Activated naive CD8-positive, alpha-beta T cell treated with anti-CD3 and anti-CD28 coated beads for 36 hours (primary cell): Measurements from ENCODE around the gene GPATCH2L. TPM values are rescaled to one million over a fixed set of nuclear protein-coding genes. Genes with fewer than 3 reads are reported as not detected.

ENCODE experiments used
- DNase-seq: peaks from one replicate; pipeline ENCODE4 v3.0.0; 2021
- H3K27ac Mint-ChIP-seq: one replicate; pipeline ENCODE4 v1.8.0; 2022; ENCODE audit warnings: mild to moderate bottlenecking, moderate library complexity, mixed read lengths
- H3K27me3 Mint-ChIP-seq: one replicate; pipeline ENCODE4 v1.8.0; 2022; ENCODE audit warnings: mild to moderate bottlenecking, mixed read lengths
- H3K36me3 Mint-ChIP-seq: one replicate; pipeline ENCODE4 v1.8.0; 2021; ENCODE audit warnings: mild to moderate bottlenecking, mixed read lengths
- H3K4me1 Mint-ChIP-seq: one replicate; pipeline ENCODE4 v1.8.0; 2021; ENCODE audit warnings: mixed read lengths
- H3K4me3 Mint-ChIP-seq: one replicate; pipeline ENCODE4 v1.8.0; 2022; ENCODE audit warnings: mild to moderate bottlenecking, moderate library complexity, mixed read lengths
- H3K9me3 Mint-ChIP-seq: one replicate; pipeline ENCODE4 v1.8.0; 2022; ENCODE audit warnings: mixed read lengths
- total RNA-seq, 2 experiments: library from RNA; stranded (reverse); gene quantifications; one replicate each; pipeline ENCODE4 v1.2.3, GENCODE V29; 2021

The GPATCH2L gene
- total RNA-seq, 2 experiments from 2014 or later, result 32.0 to 36.1 TPM

- Mint-ChIP-seq H3K4me1 (peaks cover 7% of the 10 kb centered on the region), H3K4me3 (no peak overlapping the region), H3K36me3 (peaks cover 34% of the 10 kb centered on the region), H3K27me3 (no peaks in the 10 kb centered on the region), H3K27ac (no peak overlapping the region), H3K9me3 (no peaks in the 10 kb centered on the region)
- no peak for DNase-seq
Observed at GRCh38 chr14:76204461-76205230, 52.9 kb downstream of the GPATCH2L start.

GRCh38 chr14:76205708-76206107 is 54.0 kb downstream of the GPATCH2L start:
- no peak overlapping the region for H3K27ac Mint-ChIP-seq
- H3K4me3 Mint-ChIP-seq, result no peak overlapping the region
- H3K36me3 Mint-ChIP-seq, result peaks cover 30% of the 10 kb centered on the region
- H3K4me1 Mint-ChIP-seq, result peaks cover 7% of the 10 kb centered on the region
- H3K27me3 Mint-ChIP-seq, result no peaks in the 10 kb centered on the region
- H3K9me3 Mint-ChIP-seq, result no peaks in the 10 kb centered on the region
- DNase-seq, result no peak

- no peak overlapping the region for H3K27ac Mint-ChIP-seq
Observed at GRCh38 chr14:76208340-76208739, 56.6 kb downstream of the GPATCH2L start.

GRCh38 chr14:76212242-76212641 is 60.5 kb downstream of the GPATCH2L start:
- DNase-seq, result no peak
- peaks cover 11% of the 10 kb centered on the region for H3K36me3 Mint-ChIP-seq
- H3K9me3 Mint-ChIP-seq, result peaks cover 5% of the 10 kb centered on the region
- H3K27me3 Mint-ChIP-seq, result no peaks in the 10 kb centered on the region
- no peaks in the 10 kb centered on the region for H3K4me1 Mint-ChIP-seq
- no peak overlapping the region for H3K4me3 Mint-ChIP-seq
- H3K27ac Mint-ChIP-seq, result no peak overlapping the region

More at GRCh38 chr14:76208340-76208739, 56.6 kb downstream of the GPATCH2L start:
- H3K4me3 Mint-ChIP-seq, result no peak overlapping the region
- H3K9me3 Mint-ChIP-seq, result peaks cover 5% of the 10 kb centered on the region
- no peaks in the 10 kb centered on the region for H3K27me3 Mint-ChIP-seq
- no peak for DNase-seq
- H3K36me3 Mint-ChIP-seq, result peaks cover 22% of the 10 kb centered on the region
- H3K4me1 Mint-ChIP-seq, result peaks cover 3% of the 10 kb centered on the region

- H3K4me1 Mint-ChIP-seq, result no peaks in the 10 kb centered on the region
- H3K27ac Mint-ChIP-seq, result no peak overlapping the region
- peaks cover 9% of the 10 kb centered on the region for H3K36me3 Mint-ChIP-seq
- no peaks in the 10 kb centered on the region for H3K27me3 Mint-ChIP-seq
- H3K9me3 Mint-ChIP-seq, result peaks cover 6% of the 10 kb centered on the region
- H3K4me3 Mint-ChIP-seq, result no peak overlapping the region
- no peak for DNase-seq
Observed at GRCh38 chr14:76217179-76217578, 65.5 kb downstream of the GPATCH2L start.

GRCh38 chr14:76218662-76219061 is 66.9 kb downstream of the GPATCH2L start:
- no peak for DNase-seq
- no peak overlapping the region for H3K4me3 Mint-ChIP-seq
- H3K27ac Mint-ChIP-seq, result no peak overlapping the region
- H3K4me1 Mint-ChIP-seq, result no peaks in the 10 kb centered on the region
- no peaks in the 10 kb centered on the region for H3K27me3 Mint-ChIP-seq
- H3K9me3 Mint-ChIP-seq, result peaks cover 4% of the 10 kb centered on the region
- peaks cover 6% of the 10 kb centered on the region for H3K36me3 Mint-ChIP-seq

GRCh38 chr14:76219873-76220272 is 68.2 kb downstream of the GPATCH2L start:
- Mint-ChIP-seq H3K36me3 (peaks cover 5% of the 10 kb centered on the region), H3K27me3 (no peaks in the 10 kb centered on the region), H3K4me3 (no peak overlapping the region), H3K4me1 (no peaks in the 10 kb centered on the region), H3K27ac (no peak overlapping the region), H3K9me3 (peaks cover 8% of the 10 kb centered on the region)
- DNase-seq, result no peak

GRCh38 chr14:76227450-76228050 is 75.8 kb downstream of the GPATCH2L start:
- no peak overlapping the region for H3K27ac Mint-ChIP-seq
- DNase-seq, result no peak
- H3K27me3 Mint-ChIP-seq, result no peaks in the 10 kb centered on the region
- H3K36me3 Mint-ChIP-seq, result peaks cover 2% of the 10 kb centered on the region
- no peaks in the 10 kb centered on the region for H3K4me1 Mint-ChIP-seq
- H3K4me3 Mint-ChIP-seq, result no peak overlapping the region
- H3K9me3 Mint-ChIP-seq, result peaks cover 11% of the 10 kb centered on the region

GRCh38 chr14:76228138-76228537 is 76.4 kb downstream of the GPATCH2L start:
- Mint-ChIP-seq H3K27ac (no peak overlapping the region), H3K4me1 (no peaks in the 10 kb centered on the region), H3K9me3 (peaks cover 11% of the 10 kb centered on the region), H3K36me3 (peaks cover 2% of the 10 kb centered on the region), H3K27me3 (no peaks in the 10 kb centered on the region), H3K4me3 (no peak overlapping the region)
- no peak for DNase-seq

GRCh38 chr14:76232800-76233199 is 81.1 kb downstream of the GPATCH2L start:
- no peak for DNase-seq
- Mint-ChIP-seq H3K4me1 (no peaks in the 10 kb centered on the region), H3K36me3 (peaks cover 13% of the 10 kb centered on the region), H3K9me3 (peaks cover 4% of the 10 kb centered on the region), H3K27ac (no peak overlapping the region), H3K4me3 (no peak overlapping the region), H3K27me3 (no peaks in the 10 kb centered on the region)

GRCh38 chr14:76235628-76236027 is 83.9 kb downstream of the GPATCH2L start:
- H3K4me3 Mint-ChIP-seq, result no peak overlapping the region

GRCh38 chr14:76236172-76237130 is 84.7 kb downstream of the GPATCH2L start:
- H3K27me3 Mint-ChIP-seq, result peaks cover 6% of the 10 kb centered on the region
- peaks cover 5% of the 10 kb centered on the region for H3K9me3 Mint-ChIP-seq
- peaks cover 24% of the 10 kb centered on the region for H3K36me3 Mint-ChIP-seq
- no peak for DNase-seq
- H3K4me3 Mint-ChIP-seq, result no peak overlapping the region
- H3K4me1 Mint-ChIP-seq, result no peaks in the 10 kb centered on the region
- H3K27ac Mint-ChIP-seq, result no peak overlapping the region

More at GRCh38 chr14:76235628-76236027, 83.9 kb downstream of the GPATCH2L start:
- DNase-seq, result no peak
- Mint-ChIP-seq H3K9me3 (peaks cover 4% of the 10 kb centered on the region), H3K36me3 (peaks cover 26% of the 10 kb centered on the region), H3K27me3 (peaks cover 6% of the 10 kb centered on the region), H3K4me1 (no peaks in the 10 kb centered on the region), H3K27ac (no peak overlapping the region)

GRCh38 chr14:76237349-76237990 is 85.7 kb downstream of the GPATCH2L start:
- Mint-ChIP-seq H3K36me3 (peaks cover 24% of the 10 kb centered on the region), H3K27me3 (peaks cover 6% of the 10 kb centered on the region), H3K4me1 (no peaks in the 10 kb centered on the region), H3K27ac (no peak overlapping the region), H3K4me3 (no peak overlapping the region), H3K9me3 (peaks cover 11% of the 10 kb centered on the region)
- DNase-seq, result no peak

GRCh38 chr14:76245097-76245496 is 93.4 kb downstream of the GPATCH2L start:
- Mint-ChIP-seq H3K27me3 (peaks cover 10% of the 10 kb centered on the region), H3K4me1 (no peaks in the 10 kb centered on the region), H3K27ac (no peak overlapping the region), H3K4me3 (no peak overlapping the region), H3K36me3 (peaks cover 13% of the 10 kb centered on the region), H3K9me3 (peaks cover 21% of the 10 kb centered on the region)
- no peak for DNase-seq
